ENCODE data around the gene MUC22. TPM values are rescaled to one million over a fixed set of nuclear protein-coding genes. Genes with fewer than 3 reads are reported as not detected.
"Not testable (repeated sequence)": the region's sequence is repeated elsewhere in the genome, so short reads cannot be mapped to it uniquely, and the experiment has no call there.

The MUC22 gene
- total RNA-seq, 2 experiments from 2014 or later: not detected

- Histone ChIP-seq H3K27me3 (ENCODE audit: control insufficient read depth in 1 of 2, insufficient read depth in 2 of 2, low read length in 2 of 2) (no peaks in the 10 kb centered on the region), H3K36me3 (ENCODE audit: insufficient read depth, low read length) (no peaks in the 10 kb centered on the region), H3K27ac (ENCODE audit: low read depth in 1 of 2, low read length in 2 of 2) (no peak overlapping the region), H3K9me3 (ENCODE audit: control insufficient read depth in 1 of 2, insufficient read depth in 1 of 2, low read length in 2 of 2) (no peaks in the 10 kb centered on the region), H3K4me3 (ENCODE audit: low read length) (no peak overlapping the region), H3K4me1 (ENCODE audit: insufficient read depth, low read length) (no peaks in the 10 kb centered on the region)
- Mint-ChIP-seq H3K4me3 (no peak overlapping the region), H3K27me3 (peaks cover 5% of the 10 kb centered on the region), H3K27ac (no peak overlapping the region), H3K4me1 (ENCODE audit: low read depth) (no peaks in the 10 kb centered on the region), H3K36me3 (ENCODE audit: low read depth) (no peaks in the 10 kb centered on the region), H3K9me3 (no peaks in the 10 kb centered on the region)
- CTCF ChIA-PET: interaction anchor here (0.9 to 1.5 kb wide), 2 partner anchors 22 to 236 kb away, joined by 3 read pairs; no protein-coding TSS in a partner anchor
- POLR2A ChIA-PET: no interaction called here
- TF ChIP-seq CTCF (IDR thresholded peaks at IDR 0.05): no peak
- intact Hi-C loops (cut with DNase I, micrococcal nuclease): no loop called here
- no peak for DNase-seq
- ATAC-seq (ENCODE audit: poor library complexity): no peak
Measured at GRCh38 chr6:31065556-31065955, 55.3 kb downstream of the MUC22 start.

GRCh38 chr6:31067028-31067427, 56.8 kb downstream of the MUC22 start:
- H3K4me3 ChIP-seq (ENCODE audit: low read length); H3K4me3 Mint-ChIP-seq; POLR2A ChIA-PET; H3K4me1 ChIP-seq (ENCODE audit: insufficient read depth, low read length); H3K9me3 Mint-ChIP-seq; H3K27me3 ChIP-seq (ENCODE audit: control insufficient read depth in 1 of 2, insufficient read depth in 2 of 2, low read length in 2 of 2); DNase-seq; H3K4me1 Mint-ChIP-seq (ENCODE audit: low read depth); CTCF ChIA-PET; H3K27ac ChIP-seq (ENCODE audit: low read depth in 1 of 2, low read length in 2 of 2); H3K9me3 ChIP-seq (ENCODE audit: control insufficient read depth in 1 of 2, insufficient read depth in 1 of 2, low read length in 2 of 2); ATAC-seq (ENCODE audit: poor library complexity); H3K36me3 ChIP-seq (ENCODE audit: insufficient read depth, low read length); H3K27me3 Mint-ChIP-seq; H3K36me3 Mint-ChIP-seq (ENCODE audit: low read depth); intact Hi-C loops (cut with DNase I, micrococcal nuclease); H3K27ac Mint-ChIP-seq: not testable (repeated sequence)

- ATAC-seq (ENCODE audit: poor library complexity); H3K9me3 Mint-ChIP-seq; H3K4me1 Mint-ChIP-seq (ENCODE audit: low read depth); POLR2A ChIA-PET; H3K27me3 ChIP-seq (ENCODE audit: control insufficient read depth in 1 of 2, insufficient read depth in 2 of 2, low read length in 2 of 2); DNase-seq; H3K36me3 Mint-ChIP-seq (ENCODE audit: low read depth); H3K27me3 Mint-ChIP-seq; H3K27ac Mint-ChIP-seq; H3K36me3 ChIP-seq (ENCODE audit: insufficient read depth, low read length); H3K4me3 ChIP-seq (ENCODE audit: low read length); H3K9me3 ChIP-seq (ENCODE audit: control insufficient read depth in 1 of 2, insufficient read depth in 1 of 2, low read length in 2 of 2); H3K27ac ChIP-seq (ENCODE audit: low read depth in 1 of 2, low read length in 2 of 2); H3K4me3 Mint-ChIP-seq; H3K4me1 ChIP-seq (ENCODE audit: insufficient read depth, low read length); intact Hi-C loops (cut with DNase I, micrococcal nuclease): not testable (repeated sequence)
- CTCF ChIA-PET: interaction anchor here (1.4 kb wide), 1 partner anchor 246 kb away, joined by 3 read pairs; no protein-coding TSS in a partner anchor
Measured at GRCh38 chr6:31067891-31068668, 57.8 kb downstream of the MUC22 start.

- no peaks in the 10 kb centered on the region for H3K4me1 Mint-ChIP-seq (ENCODE audit: low read depth)
- Histone ChIP-seq H3K27ac (ENCODE audit: low read depth in 1 of 2, low read length in 2 of 2) (no peak overlapping the region), H3K9me3 (ENCODE audit: control insufficient read depth in 1 of 2, insufficient read depth in 1 of 2, low read length in 2 of 2) (no peaks in the 10 kb centered on the region), H3K4me3 (ENCODE audit: low read length) (no peak overlapping the region), H3K4me1 (ENCODE audit: insufficient read depth, low read length) (no peaks in the 10 kb centered on the region), H3K36me3 (ENCODE audit: insufficient read depth, low read length) (no peaks in the 10 kb centered on the region), H3K27me3 (ENCODE audit: control insufficient read depth in 1 of 2, insufficient read depth in 2 of 2, low read length in 2 of 2) (no peaks in the 10 kb centered on the region)
- H3K27ac Mint-ChIP-seq: no peak overlapping the region
- H3K36me3 Mint-ChIP-seq (ENCODE audit: low read depth): no peaks in the 10 kb centered on the region
- no peak overlapping the region for H3K4me3 Mint-ChIP-seq
- H3K9me3 Mint-ChIP-seq: no peaks in the 10 kb centered on the region
- peak; percentile 81 for TF ChIP-seq CTCF (IDR thresholded peaks at IDR 0.05)
- DNase-seq (peak; percentile 42 to 84 (median 64)), ATAC-seq (ENCODE audit: poor library complexity) (peak; percentile 91)
- ChIA-PET CTCF (interaction anchor here (0.7 to 1.4 kb wide), 7 partner anchors 9 to 247 kb away, joined by 3 to 5 read pairs (median 3); no protein-coding TSS in a partner anchor), POLR2A (no interaction called here)
- intact Hi-C loops (cut with DNase I, micrococcal nuclease): loop anchor here in 1 of 2 experiments (1.0 kb wide), 1 partner anchor 154 kb away; no protein-coding TSS in a partner anchor
- H3K27me3 Mint-ChIP-seq: peaks cover 4% of the 10 kb centered on the region
Measured at GRCh38 chr6:31068669-31069340, 58.5 kb downstream of the MUC22 start.
